Germinal center (tissue), 1 donor: Measurements from ENCODE around the gene IQSEC3.
"Not testable (repeated sequence)": the region's sequence is repeated elsewhere in the genome, so short reads cannot be mapped to it uniquely, and the experiment has no call there.

Experiments used
- DNase-seq: peaks from one replicate; pipeline ENCODE4 v3.0.0; 2012; ENCODE audit warnings: mixed read lengths, low spot score

Gene IQSEC3

DNA sequence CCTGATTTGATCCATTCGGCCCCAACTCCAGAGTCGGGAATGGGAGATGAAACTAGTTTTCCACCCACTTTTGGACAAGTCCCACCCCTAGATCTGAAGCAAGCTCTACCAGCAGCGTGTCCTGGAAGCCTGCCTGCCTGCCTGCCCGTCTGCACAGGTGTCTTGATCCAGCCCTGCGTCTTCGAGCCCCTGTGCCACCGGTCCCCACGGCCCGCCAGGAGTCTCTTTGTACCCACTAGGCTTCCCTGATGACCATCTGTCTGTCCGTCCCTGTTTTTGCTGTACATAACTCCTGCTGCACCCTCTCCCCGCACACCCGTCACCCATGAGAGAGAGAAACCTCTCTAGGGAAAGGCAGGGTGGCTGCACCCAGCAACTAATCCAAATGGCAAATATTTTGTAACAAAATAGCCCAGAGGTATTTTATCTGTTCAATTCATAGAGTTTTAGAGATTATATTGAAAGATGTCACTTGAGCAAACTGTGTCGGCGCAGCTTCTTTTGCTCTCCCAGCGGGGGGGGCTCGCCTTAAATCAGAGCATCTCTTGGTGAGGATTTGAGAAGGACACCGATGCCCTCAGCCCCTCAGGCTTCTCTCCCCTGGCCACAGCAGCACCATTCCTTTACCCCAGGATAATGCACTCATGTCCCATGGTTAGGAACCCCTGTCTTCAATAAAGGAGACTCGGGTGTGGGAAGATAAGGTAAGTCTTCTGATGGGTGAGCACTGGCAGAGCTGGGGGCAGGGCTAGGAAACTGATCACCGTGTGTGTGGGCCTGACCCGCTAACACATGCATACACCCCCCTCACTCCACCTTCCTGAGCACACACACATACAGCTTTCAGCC, 111.6 kb downstream of the IQSEC3 start:
- no peak for DNase-seq

DNA sequence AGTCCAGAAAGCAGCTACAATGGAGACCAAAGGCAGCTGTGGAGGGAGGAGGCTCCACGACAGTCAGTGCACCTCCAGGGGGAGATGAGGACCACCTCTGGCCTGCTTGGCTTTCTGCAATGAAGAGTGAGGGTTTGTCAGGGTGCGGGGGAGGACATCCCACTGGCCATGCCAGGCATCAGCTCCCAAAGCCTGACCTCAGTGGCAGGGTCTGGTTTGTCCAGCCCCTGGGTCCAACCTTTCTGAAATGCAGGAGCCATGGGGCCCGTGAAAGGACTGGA, 112.2 kb downstream of the IQSEC3 start:
- DNase-seq: no peak

DNA sequence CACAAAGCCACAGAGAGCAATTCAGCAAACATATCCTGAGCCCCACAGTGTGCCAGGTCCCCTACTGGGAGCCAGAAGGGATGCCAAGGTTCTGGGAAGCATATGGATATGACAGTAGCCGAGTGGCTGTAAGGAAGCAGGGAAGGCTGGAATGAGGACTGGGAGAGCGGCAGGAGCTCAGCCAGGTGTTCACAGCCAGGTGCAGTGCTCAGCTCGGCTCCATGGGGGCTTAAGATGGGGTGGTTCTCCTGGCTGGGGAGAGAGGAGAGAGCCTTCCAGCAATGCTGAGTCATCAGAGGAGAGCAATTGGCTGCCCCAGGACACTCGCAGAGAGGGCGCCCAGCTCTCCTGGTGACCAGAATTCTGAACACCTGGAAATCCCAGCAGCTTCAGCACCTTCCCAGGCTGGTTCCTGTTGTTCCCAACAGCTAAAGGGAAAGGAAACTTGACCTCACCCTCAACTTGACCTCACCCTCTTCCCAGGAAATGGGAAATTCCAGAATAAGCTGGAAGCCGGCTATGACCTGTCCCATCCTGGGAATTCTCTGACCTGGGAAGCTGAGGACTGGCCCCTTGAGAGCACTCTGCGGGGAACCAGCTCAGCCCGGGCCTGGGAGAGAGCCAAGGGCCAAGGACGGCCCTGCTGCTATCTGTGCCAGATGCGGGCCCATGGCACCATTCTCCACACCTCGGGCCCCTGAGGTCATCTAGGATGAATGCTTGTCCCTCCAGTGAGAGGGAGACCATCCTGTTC, 112.7 kb downstream of the IQSEC3 start:
- DNase-seq: no peak

DNA sequence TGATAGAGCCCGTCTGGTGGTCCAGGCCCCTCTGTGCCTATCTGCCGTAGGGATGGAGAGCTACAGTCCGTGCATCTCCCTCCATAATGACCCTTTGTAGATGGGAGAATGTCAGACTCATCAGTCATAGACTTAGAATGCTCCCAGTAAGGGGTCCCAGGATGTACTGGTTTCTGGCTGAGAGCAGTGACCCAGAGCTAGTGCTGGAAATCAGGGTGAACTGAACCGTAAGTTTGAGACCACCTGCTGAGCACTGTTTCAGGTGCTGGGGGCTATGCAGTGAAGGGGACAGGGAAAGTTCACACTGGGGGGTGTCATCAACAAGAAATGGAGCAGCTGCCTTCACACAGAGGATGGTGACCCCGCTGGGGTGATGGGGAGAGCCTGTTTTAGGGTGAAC, 113.3 kb downstream of the IQSEC3 start:
- no peak for DNase-seq

- DNase-seq: no peak
Observed at GRCh38 chr12:180445-180844, 113.9 kb downstream of the IQSEC3 start.

GRCh38 chr12:181921-182320, 115.4 kb downstream of the IQSEC3 start:
- no peak for DNase-seq

- no peak for DNase-seq
Observed at GRCh38 chr12:182381-182892, 115.9 kb downstream of the IQSEC3 start.

GRCh38 chr12:184811-185575, 118.4 kb downstream of the IQSEC3 start:
- no peak for DNase-seq

DNA sequence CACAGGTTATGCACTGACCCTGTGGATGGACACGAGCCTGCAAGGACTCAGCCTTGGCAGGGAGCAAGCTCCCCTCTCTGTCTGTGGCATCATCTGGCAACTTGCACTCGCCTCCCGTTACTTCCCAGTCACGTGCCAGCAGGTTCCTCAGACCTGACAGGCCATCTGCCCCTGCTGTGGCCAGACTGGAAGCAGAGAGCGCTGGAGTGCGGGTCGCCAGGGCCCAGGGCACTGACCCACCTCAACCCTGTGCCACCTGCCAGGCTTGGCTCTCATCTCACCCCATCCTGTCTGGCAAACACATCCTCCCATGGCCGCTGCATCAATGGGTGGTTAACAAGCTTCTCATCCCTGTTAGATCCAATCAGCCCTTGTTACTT, 119.0 kb downstream of the IQSEC3 start:
- DNase-seq: no peak

DNA sequence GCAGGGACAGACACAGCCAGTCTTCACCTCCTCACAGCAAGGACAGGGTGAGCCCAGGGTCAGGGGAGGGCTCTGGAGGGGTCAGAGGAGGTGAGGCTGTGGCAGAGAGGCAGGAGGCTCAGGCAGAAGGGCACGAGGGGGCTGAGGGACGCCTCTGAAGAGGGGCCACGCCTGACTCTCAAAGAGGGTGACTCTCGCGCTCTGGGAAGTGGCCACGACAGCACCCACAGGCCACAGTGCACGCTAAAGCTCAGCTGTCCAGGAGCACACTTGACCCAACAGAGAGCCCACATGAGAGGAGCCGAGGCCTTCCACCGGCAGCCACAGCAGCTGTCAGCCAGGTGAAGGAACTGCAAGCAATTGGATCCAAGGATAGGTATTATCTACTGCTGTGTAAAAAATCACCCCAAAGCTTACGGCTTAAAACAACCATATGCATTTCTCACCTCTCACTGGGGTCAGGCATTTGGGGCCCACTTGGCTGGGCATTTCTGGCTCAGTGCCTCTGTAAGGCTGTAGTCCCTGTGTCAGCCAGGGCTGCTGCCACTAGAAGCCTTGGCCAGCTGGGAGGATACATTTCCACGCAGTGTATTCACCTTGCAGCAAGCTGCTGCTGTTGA, 119.5 kb downstream of the IQSEC3 start:
- no peak for DNase-seq

- DNase-seq: not testable (repeated sequence)
Observed at GRCh38 chr12:187986-188909, 121.7 kb downstream of the IQSEC3 start.

DNA sequence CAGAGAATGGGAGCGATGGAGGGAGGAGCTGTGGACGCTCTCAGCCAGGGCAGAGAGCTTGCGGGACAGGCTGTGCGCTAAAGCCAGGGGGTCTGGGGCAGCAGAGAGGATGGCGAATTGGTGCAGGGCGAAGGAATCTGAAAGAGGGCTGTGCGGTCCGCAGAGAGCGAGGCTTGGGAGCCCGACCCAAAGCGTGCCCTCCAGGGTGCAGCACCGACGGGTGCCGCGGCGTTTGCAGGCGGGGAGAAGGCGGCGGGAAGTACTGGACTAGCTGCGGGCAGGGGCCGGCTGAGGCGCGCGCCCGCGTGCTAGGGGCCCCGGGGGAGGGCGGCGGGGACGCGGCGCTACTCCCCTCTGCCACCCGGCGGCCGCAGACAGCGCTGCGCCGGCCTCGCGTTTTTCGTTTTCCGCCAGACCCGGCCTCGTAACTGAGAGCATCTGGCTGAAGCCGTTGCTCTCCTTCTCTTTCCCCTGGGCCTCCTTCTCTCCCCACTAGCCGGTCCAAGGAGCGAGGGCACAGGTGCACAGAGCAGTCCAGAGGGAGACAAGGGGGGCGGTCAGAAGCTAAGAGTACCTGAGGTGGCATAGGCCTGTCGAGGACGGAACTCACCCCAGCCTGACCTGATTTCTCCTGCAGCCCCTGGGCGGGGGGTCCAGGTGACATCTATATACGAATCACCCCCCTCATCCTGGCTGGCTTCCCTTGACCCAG, 122.5 kb downstream of the IQSEC3 start:
- DNase-seq: peak; percentile 83

DNA sequence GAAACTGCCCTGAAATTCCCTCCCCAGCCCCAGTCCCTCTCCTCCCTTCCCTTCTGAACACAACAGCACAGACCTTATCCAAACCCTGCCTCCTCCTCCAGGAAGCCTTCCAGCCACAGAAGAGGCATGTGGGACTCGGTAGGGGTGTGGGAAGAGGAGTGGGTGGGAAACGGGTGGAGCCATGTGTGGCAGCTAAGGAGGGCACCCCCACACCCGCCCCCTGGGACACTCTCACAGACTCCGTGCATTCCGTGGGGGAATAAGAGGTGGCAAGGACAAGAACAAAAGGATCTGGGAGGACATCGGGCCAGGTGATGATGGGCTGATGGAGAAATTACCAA, 123.0 kb downstream of the IQSEC3 start:
- DNase-seq: no peak

- no peak for DNase-seq
Observed at GRCh38 chr12:190881-191280, 124.3 kb downstream of the IQSEC3 start.

- DNase-seq: no peak
Observed at GRCh38 chr12:191541-191940, 125.0 kb downstream of the IQSEC3 start.

- no peak for DNase-seq
Observed at GRCh38 chr12:193261-193660, 126.7 kb downstream of the IQSEC3 start.

- DNase-seq: no peak
Observed at GRCh38 chr12:194276-194675, 127.7 kb downstream of the IQSEC3 start.

GRCh38 chr12:195156-195555, 128.6 kb downstream of the IQSEC3 start:
- DNase-seq: no peak

- DNase-seq: no peak
Observed at GRCh38 chr12:195951-196350, 129.4 kb downstream of the IQSEC3 start.

DNA sequence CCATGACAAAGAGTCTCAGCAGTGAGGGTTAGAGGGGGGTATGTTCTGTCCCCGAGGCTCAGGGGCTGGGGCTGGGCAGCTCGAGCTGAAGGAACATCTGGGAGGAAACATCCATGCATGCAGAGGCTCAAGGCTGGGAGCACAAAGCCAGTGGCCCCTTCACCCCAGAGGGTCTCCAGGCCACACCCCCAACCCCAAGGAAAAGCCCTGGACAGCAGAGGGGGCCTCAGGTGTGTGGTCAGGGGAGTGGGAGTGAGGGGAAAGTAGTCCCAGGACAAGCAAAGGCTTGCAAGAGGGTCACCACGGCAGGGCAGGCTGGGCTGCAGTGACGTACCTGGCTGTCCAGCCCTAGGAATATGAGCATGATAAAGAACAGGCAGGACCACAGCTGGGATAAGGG, 129.9 kb downstream of the IQSEC3 start:
- no peak for DNase-seq

- no peak for DNase-seq
Observed at GRCh38 chr12:197347-197746, 130.8 kb downstream of the IQSEC3 start.
